GM19328 (cell line): ENCODE data around the gene TAPT1.
"Not testable (repeated sequence)": the region's sequence is repeated elsewhere in the genome, so short reads cannot be mapped to it uniquely, and the experiment has no call there.

ENCODE experiments used
- ATAC-seq: cut with Tn5 transposase; IDR thresholded peaks from one replicate; pipeline ENCODE4 v1.9.1; 2021; ENCODE audit warnings: mild to moderate bottlenecking, moderate library complexity; ENCODE audit not compliant: unreplicated experiment

The TAPT1 gene

GRCh38 chr4:16225863-16226815 is at the start of gene TAPT1:
TAPT1 (minus strand) TSS chr4:16226471; CDS start chr4:16226457, 14 bp downstream.
- peak; percentile 71 for ATAC-seq

- ATAC-seq, result no peak
Measured at GRCh38 chr4:16271411-16271810, 45.1 kb upstream of the TAPT1 start.

- ATAC-seq, result no peak
Measured at GRCh38 chr4:16270454-16271328, 44.4 kb upstream of the TAPT1 start.

DNA sequence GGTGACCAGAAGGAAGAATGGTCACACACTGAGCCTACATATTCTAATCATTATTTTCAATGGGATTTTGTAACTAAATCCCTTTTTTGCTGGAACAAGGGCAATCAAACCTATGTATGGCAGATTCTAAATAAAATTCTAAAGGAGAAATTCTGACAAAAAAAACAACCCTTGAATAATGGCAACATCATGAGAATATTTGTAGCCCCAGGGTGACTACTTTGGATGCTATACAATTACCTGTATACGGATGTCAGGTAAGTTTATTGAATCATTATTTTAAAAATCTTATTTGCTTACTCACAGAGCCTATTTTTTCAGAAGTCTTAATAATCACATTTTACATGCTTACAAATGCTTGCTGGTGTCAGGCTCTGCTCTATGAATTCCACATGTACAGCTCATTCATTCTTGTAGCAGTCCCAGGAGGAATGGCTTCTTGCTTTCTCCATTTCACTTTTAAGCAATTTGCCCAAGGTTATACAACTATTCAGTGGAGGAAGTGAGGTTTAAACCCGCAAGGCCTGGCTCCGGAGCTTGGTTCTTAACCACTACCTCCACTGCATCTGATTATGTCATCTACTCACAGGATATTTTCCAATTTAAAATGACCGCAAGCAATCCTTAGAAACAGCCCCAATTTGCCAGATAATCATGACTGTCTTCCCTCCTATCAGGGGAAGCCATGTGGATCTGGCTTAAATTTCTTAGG is 43.6 kb upstream of the TAPT1 start:
- ATAC-seq, result not testable (repeated sequence)

DNA sequence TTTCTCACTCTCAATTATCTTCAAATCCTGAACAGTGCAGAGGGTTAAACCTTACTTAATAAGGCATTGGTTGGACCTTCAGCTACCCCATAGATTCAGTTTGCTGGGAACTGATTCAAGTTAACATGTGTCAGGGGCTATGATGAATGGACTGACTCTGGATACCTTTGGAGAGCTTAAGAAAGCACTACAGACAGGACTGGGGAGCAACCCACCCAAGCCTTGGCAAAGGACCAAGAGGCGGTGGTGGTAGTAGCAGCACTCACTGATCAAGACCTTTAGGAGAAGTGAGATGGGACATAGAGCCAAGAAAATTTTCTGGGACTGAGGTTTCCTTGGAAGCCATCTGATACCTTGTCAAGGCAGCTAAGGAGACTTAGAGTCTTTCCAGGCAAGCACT is 43.0 kb upstream of the TAPT1 start:
- ATAC-seq, result no peak

- no peak for ATAC-seq
Measured at GRCh38 chr4:16268290-16268689, 42.0 kb upstream of the TAPT1 start.

DNA sequence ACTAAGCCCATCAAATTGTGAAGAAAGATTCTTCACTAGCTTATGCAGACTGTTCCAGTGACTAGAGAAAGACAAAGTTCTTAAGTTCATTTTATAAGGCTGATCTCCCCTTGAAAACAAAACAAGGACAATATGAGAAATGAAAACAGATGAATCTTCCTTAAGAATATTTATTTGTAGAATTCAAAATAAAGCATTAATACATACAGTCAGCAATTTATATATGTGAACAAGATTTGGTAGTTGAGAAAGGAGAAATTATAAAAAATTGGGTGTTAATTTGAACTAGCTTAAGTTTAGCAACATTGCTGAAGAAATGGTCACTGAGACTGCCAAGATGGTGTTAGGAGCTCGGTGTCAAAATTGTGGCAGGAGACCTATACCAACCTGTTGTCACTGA is 41.4 kb upstream of the TAPT1 start:
- ATAC-seq, result no peak

DNA sequence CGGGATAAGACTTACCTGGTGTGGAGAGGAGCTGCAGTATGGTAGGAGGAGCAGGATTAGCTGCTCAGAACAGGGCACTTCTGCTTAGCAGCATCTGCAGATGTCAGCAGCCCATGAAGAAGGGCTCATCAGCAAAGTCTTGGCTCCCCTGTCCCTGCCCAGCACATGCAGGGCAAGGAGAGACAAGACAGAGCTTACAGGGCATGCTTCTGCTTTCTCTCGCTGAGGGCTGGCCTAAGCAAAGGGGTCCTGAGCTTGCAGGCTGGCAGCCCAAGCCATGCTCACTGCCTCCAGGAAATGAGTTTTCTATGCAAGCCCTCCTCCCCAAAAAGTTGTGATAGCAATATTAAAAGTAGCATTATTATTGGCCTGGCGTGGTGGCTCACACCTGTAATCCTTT is 39.5 kb upstream of the TAPT1 start:
- ATAC-seq, result no peak

DNA sequence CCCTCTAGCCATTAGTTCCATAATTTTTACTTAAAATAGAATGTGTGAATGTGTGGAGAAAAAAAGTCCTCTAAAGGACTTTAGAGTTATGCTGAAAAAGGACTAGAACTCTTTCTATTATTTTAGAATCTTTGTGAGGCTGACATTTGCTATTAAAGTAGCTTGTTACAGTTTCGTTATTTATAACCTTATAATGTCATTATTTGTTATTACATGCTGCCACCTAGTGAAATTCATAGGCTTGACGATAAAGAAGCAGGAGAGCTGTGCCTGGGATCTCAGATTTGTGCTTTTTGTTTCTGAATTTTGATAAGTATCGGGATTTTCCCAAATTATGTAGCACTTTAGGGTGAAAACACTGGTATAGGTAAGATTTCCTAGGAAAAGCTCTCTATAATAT is 38.5 kb upstream of the TAPT1 start:
- no peak for ATAC-seq

GRCh38 chr4:16263056-16263455 is 36.8 kb upstream of the TAPT1 start:
- no peak for ATAC-seq

DNA sequence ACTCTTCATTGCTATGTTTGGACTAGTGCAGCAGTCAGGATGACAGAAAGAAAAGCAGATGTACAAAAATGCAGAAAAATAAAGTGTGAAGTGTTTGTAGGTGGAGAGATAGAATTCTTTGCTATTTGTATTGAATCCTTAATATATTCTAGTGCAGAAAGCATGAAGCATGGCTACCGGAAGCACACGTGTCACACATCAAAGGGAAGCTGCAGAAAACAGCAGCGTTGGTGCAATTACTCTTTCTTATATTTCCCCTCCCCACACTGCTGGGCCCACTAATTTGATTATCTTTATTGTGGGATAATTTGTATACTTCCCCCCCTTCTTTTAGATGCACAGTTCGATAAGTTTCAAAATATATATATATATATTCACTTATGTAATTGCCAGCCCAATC is 35.9 kb upstream of the TAPT1 start:
- no peak for ATAC-seq

DNA sequence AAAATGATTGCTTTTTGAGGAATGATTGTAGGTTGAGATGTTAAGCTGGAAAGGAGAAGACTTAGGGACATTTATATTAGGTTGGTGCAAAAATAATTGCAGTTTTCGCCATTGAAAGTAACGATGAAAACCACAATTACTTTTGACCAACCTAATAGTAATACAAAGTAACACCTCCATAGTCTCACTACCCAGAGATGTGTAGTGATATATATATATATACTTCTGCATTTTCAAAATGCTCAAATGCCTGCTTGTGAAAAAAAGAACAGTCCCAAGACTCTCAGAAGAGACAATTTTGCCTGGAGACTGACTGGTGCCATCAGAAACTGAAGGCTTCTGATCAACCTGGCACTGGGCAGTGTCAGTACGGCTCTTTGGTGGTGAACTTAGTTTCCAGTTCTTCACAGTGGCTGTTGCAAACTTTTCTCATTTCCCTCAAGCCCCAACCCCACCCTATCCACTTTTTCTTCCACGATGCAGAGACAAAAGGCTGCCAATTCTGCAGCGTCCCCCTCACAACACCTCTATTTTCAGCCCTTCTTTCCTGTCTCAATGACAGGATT is 35.1 kb upstream of the TAPT1 start:
- ATAC-seq, result no peak

- ATAC-seq, result no peak
Measured at GRCh38 chr4:16259889-16260246, 33.6 kb upstream of the TAPT1 start.

DNA sequence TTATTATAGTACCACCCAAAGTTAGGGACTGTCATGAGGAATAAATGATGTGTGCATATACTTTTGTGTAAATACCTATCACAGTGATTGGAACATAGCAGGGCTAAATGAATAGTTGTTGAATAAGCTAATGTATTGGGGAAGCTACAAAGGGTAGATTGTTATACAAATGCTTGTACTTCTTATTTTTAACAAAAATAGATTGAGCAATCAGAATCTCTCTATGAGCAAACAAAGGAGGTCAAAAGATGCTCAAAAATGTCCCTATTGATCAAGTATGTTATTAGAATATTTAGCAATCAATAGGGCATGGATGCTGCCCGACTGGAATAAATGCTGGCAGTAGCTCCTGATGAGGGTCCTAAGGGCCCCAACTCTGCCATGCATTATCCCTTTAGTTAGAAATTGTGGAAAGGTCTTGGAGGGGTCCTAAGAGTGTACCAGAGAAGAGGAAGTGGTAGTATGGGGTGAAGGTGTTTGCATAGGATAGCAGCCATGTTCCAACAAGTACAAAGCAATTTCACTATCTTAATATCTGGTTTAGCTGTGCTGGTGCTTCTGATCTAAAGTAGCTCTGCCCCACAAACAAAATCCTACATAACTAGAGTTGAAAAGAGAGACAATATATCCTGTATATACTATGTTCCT is 33.1 kb upstream of the TAPT1 start:
- ATAC-seq, result no peak

DNA sequence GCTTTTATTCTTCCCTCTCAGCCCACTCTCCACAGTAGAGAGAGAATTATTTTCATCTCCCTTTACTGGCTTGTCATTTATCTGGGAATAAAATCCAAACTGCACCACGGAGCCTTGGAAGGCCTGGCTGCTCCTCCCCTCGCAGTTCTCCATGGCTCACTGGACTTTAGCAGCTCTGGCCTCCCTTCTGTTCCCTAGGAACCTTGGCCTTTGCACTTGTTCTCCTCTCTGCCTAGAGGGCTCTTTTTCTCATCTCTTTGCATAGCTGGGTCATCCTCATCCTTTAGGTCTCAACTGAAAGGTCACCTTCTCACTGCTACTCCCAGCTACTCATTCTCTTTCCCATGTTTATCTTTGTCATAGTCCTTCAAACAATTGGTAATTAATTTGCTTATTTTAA is 31.3 kb upstream of the TAPT1 start:
- no peak for ATAC-seq

- ATAC-seq, result no peak
Measured at GRCh38 chr4:16256343-16256742, 30.1 kb upstream of the TAPT1 start.

- ATAC-seq, result no peak
Measured at GRCh38 chr4:16255730-16256129, 29.5 kb upstream of the TAPT1 start.

- ATAC-seq, result no peak
Measured at GRCh38 chr4:16253127-16253960, 27.1 kb upstream of the TAPT1 start.

- ATAC-seq, result no peak
Measured at GRCh38 chr4:16250661-16251365, 24.5 kb upstream of the TAPT1 start.
